Measurements from ENCODE around the gene BIN2. TPM values are rescaled to one million over a fixed set of nuclear protein-coding genes. Genes with fewer than 3 reads are reported as not detected.

BIN2 gene
- total RNA-seq, 1 experiment from 2014 or later = 0.39 TPM

GRCh38 chr12:51270951-51271518 lies 52.9 kb downstream of the BIN2 start:
- peak overlapping the region; percentile 54 to 69 for H3K4me3 ChIP-seq (ENCODE audit: low read depth in 2 of 2, low read length in 2 of 2)
- in situ Hi-C loops (cut with HindIII; ENCODE audit: low pct_unique_long_range_greater_than_20kb, low sequenced_read_pairs) (no loop called here), intact Hi-C loops (cut with micrococcal nuclease; ENCODE audit: unreplicated experiment) (no loop called here)
- BruUV-seq (replicated peaks) = no TSS peak
- POLR2A ChIA-PET = no interaction called here
- ATAC-seq = peak; percentile 31; the same call in 1 of the 2 replicates
- H3K27me3 ChIP-seq (ENCODE audit: control insufficient read depth, insufficient read depth, low read length) = peaks cover 4% of the 10 kb centered on the region; the same call in 1 of the 2 replicates
- peak; percentile 64 for DNase-seq (ENCODE audit: low read depth, low spot score)
- CTCF ChIA-PET = interaction anchor here (2.3 kb wide), 1 partner anchor 70 kb away, joined by 11 read pairs; no protein-coding TSS in a partner anchor
- H3K27ac ChIP-seq (ENCODE audit: low read length) = no peak overlapping the region
- H3K9me3 ChIP-seq (ENCODE audit: control insufficient read depth, insufficient read depth, low read depth, low read length) = no peaks in the 10 kb centered on the region
- peaks cover 6% of the 10 kb centered on the region; the same call in 1 of the 2 replicates for H3K4me1 ChIP-seq (ENCODE audit: control insufficient read depth, insufficient read depth, low read length)
- no peaks in the 10 kb centered on the region; the same call in 1 of the 2 replicates for H3K36me3 ChIP-seq (ENCODE audit: control insufficient read depth, insufficient read depth, low read length)
- TF ChIP-seq REST (IDR thresholded peaks at IDR 0.05; ENCODE audit: insufficient read depth in 1 of 2, low read depth in 2 of 2, low read length in 1 of 2) (no peak), CTCF (IDR thresholded peaks at IDR 0.05) (no peak), TCF7L2 (IDR thresholded peaks at IDR 0.05; ENCODE audit: low read depth, low read length) (no peak), SIN3A (IDR thresholded peaks at IDR 0.05; ENCODE audit: borderline replicate concordance, insufficient read depth, low read depth, low read length) (no peak), POLR2AphosphoS5 (IDR thresholded peaks at IDR 0.05; ENCODE audit: low read depth, low read length) (no peak)

GRCh38 chr12:51270067-51270950 lies 53.7 kb downstream of the BIN2 start, which contains the start of gene SMAGP:
TSS of gene SMAGP (minus strand) at chr12:51270415. CDS start at chr12:51269278, 1,137 bp downstream.
- ATAC-seq (peak; percentile 79), DNase-seq (ENCODE audit: low read depth, low spot score) (no peak)
- peak within 1 kb of the TSS; percentile 54 to 69 for H3K4me3 ChIP-seq (ENCODE audit: low read depth in 2 of 2, low read length in 2 of 2)
- TF ChIP-seq POLR2AphosphoS5 (IDR thresholded peaks at IDR 0.05; ENCODE audit: low read depth, low read length) = no peak
- no peak for TF ChIP-seq SIN3A (IDR thresholded peaks at IDR 0.05; ENCODE audit: borderline replicate concordance, insufficient read depth, low read depth, low read length)
- no peak for TF ChIP-seq CTCF (IDR thresholded peaks at IDR 0.05)
- no peak for TF ChIP-seq REST (IDR thresholded peaks at IDR 0.05; ENCODE audit: insufficient read depth in 1 of 2, low read depth in 2 of 2, low read length in 1 of 2)
- TF ChIP-seq TCF7L2 (IDR thresholded peaks at IDR 0.05; ENCODE audit: low read depth, low read length) = no peak
- H3K4me1 ChIP-seq (ENCODE audit: control insufficient read depth, insufficient read depth, low read length) = peaks cover 6% of the 10 kb centered on the region; the same call in 1 of the 2 replicates
- peaks cover 4% of the 10 kb centered on the region; the same call in 1 of the 2 replicates for H3K27me3 ChIP-seq (ENCODE audit: control insufficient read depth, insufficient read depth, low read length)
- H3K36me3 ChIP-seq (ENCODE audit: control insufficient read depth, insufficient read depth, low read length) = no peaks in the 10 kb centered on the region; the same call in 1 of the 2 replicates
- H3K27ac ChIP-seq (ENCODE audit: low read length) = no peak within 1 kb of the TSS
- ChIA-PET POLR2A (interaction anchor here (0.6 kb wide), 1 partner anchor 244 kb away, joined by 5 read pairs; the partner anchor contains the start of gene SLC11A2), CTCF (interaction anchor here (2.3 kb wide), 1 partner anchor 71 kb away, joined by 11 read pairs; no protein-coding TSS in a partner anchor)
- intact Hi-C loops (cut with micrococcal nuclease; ENCODE audit: unreplicated experiment) (no loop called here), in situ Hi-C loops (cut with HindIII; ENCODE audit: low pct_unique_long_range_greater_than_20kb, low sequenced_read_pairs) (no loop called here)
- H3K9me3 ChIP-seq (ENCODE audit: control insufficient read depth, insufficient read depth, low read depth, low read length) = no peaks in the 10 kb centered on the region
- no TSS peak for BruUV-seq (replicated peaks)

Data from Panc1 (cell line).